Vagina (tissue), 2 donors: ENCODE data around the gene RAB11FIP4.

Source experiments
- POLR2A ChIP-seq, 2 donors: fragments of 450-650 bp; IDR thresholded peaks; one replicate each; pipeline ENCODE4 v1.6.1; 2017; ENCODE audit warnings: antibody characterized with exemption in 2 of 2, mild to moderate bottlenecking in 2 of 2, moderate library complexity in 2 of 2
- TF ChIP-seq, protein P1 (sequence below), 3 experiments: fragments of 450-650 bp in 2 of 3; fragments of 200-600 bp in 1 of 3; sonication (generic) in 1 of 3; IDR thresholded peaks; one replicate each; pipeline ENCODE4 v1.5.1; 2017 to 2019; ENCODE audit warnings: antibody characterized with exemption in 3 of 3, mild to moderate bottlenecking in 2 of 3, moderate library complexity in 2 of 3

DNA sequence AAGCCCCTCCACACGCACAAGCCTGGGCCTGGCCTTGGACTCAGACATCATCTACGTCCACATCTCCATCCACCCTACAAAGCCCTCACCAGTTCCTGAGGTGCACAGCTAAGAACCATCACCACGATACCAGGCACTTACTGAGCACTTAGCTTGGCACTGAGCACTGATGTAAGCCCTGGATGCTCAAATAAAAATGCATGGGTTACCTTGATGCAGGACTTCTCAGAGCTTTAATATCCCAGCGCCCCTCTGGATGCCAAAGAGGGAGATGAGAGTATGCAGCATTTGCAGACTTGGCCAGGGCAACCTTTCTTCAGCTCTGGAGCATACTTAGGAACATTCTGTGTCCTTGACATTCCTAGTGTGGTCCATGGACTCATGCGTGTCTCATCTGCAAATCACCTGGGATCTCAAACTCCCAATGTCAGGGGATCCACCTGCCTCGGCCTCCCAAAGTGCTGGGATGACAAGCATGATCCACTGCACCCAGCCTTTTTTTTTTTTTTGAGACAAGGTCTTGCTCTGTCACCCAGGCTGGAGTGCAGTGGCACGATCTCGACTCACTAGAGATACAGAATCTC lies 69.8 kb downstream of the RAB11FIP4 start:
- no peak for TF ChIP-seq POLR2A (IDR thresholded peaks at IDR 0.05)
- TF ChIP-seq, protein P1, sequence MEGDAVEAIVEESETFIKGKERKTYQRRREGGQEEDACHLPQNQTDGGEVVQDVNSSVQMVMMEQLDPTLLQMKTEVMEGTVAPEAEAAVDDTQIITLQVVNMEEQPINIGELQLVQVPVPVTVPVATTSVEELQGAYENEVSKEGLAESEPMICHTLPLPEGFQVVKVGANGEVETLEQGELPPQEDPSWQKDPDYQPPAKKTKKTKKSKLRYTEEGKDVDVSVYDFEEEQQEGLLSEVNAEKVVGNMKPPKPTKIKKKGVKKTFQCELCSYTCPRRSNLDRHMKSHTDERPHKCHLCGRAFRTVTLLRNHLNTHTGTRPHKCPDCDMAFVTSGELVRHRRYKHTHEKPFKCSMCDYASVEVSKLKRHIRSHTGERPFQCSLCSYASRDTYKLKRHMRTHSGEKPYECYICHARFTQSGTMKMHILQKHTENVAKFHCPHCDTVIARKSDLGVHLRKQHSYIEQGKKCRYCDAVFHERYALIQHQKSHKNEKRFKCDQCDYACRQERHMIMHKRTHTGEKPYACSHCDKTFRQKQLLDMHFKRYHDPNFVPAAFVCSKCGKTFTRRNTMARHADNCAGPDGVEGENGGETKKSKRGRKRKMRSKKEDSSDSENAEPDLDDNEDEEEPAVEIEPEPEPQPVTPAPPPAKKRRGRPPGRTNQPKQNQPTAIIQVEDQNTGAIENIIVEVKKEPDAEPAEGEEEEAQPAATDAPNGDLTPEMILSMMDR (IDR thresholded peaks at IDR 0.05), result no peak
